Prostate gland (tissue), 2 donors: ENCODE results near the gene SIGLEC7. TPM values are rescaled to one million over a fixed set of nuclear protein-coding genes. Genes with fewer than 3 reads are reported as not detected.
A peak's percentile ranks its signal among the peaks of the same experiment; 100 is the strongest.

Experiments used
- DNase-seq: peaks from one replicate; pipeline ENCODE4 v3.0.0-alpha.2; 2019; ENCODE audit warnings: low spot score
- H3K27ac ChIP-seq, 2 donors: fragments of 200-600 bp; sonication (generic); 2 replicates each; pipeline ENCODE4 v1.5.1; 2017 to 2019
- H3K27me3 ChIP-seq: fragments of 200-600 bp; sonication (generic); replicated peaks from 2 replicates; pipeline ENCODE4 v1.5.1; 2019; ENCODE audit not compliant: insufficient read depth
- H3K36me3 ChIP-seq, 2 donors: fragments of 200-600 bp; sonication (generic); 1 replicate in 1 of 2; 2 replicates in 1 of 2; pipeline versions ENCODE4 v1.5.1 to v1.8.1; 2017 to 2019
- H3K4me1 ChIP-seq: fragments of 200-600 bp; sonication (generic); replicated peaks from 2 replicates; pipeline ENCODE4 v1.5.1; 2019
- H3K4me3 ChIP-seq, 2 donors: fragments of 200-600 bp; sonication (generic); 2 replicates each; pipeline ENCODE4 v1.5.1; 2017 to 2019
- H3K9me3 ChIP-seq: fragments of 200-600 bp; sonication (generic); 2 replicates; pipeline ENCODE4 v1.5.1; 2017
- POLR2A ChIP-seq: fragments of 450-650 bp; IDR thresholded peaks from one replicate; pipeline ENCODE4 v1.6.1; 2016; ENCODE audit warnings: antibody characterized with exemption, mild to moderate bottlenecking
- POLR2AphosphoS5 ChIP-seq: sonication (generic); formaldehyde crosslinking; IDR thresholded peaks from one replicate; pipeline ENCODE4 v1.6.1; 2017; ENCODE audit warnings: antibody characterized with exemption
- WGBS: methylation state at CpG from one replicate; pipeline ENCODE4 v1.1.5; 2018; 5-methylcytosine and 5-hydroxymethylcytosine counted together
- intact Hi-C: fragments of 100-400 bp; cut with DNase I; formaldehyde crosslinking; loops from one replicate; pipeline ENCODE4 v1.14.2; 2022
- total RNA-seq, 2 donors: library from RNA; depleted of rRNA; stranded (reverse); fragments of >200 nt; gene quantifications; one replicate each; pipeline ENCODE4 v1.1.0, GENCODE V29; 2016
- TF ChIP-seq, protein P1 (sequence below), 4 experiments: fragments of 200-600 bp in 2 of 4; fragments of 450-650 bp in 2 of 4; sonication (generic) in 2 of 4; IDR thresholded peaks; 1 replicate in 3 of 4; 2 replicates in 1 of 4; pipeline ENCODE4 v1.5.1; 2016 to 2019; ENCODE audit warnings: antibody characterized with exemption in 4 of 4, mild to moderate bottlenecking in 2 of 4, moderate library complexity in 2 of 4

SIGLEC7 gene
- total RNA-seq, 2 donors from 2014 or later = not detected

DNA sequence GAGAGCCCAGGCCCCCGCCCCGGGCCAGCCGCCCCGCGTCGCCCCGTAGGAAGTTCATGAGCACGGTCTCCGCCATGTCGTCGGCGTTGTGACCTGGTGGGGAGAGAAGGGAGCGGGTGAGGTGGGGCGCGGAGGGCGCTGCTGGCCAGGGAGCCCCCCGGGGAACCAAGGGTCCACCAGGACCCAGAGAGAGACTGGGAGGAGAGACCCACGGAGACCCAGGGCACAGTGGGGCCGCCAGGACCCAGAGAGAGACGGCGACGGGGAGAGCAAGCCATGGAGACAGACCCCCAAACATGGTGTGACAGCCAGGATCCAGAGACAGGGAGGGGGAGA lies 43.1 kb upstream of the SIGLEC7 start:
- Histone ChIP-seq H3K4me1 (no peaks in the 10 kb centered on the region), H3K27ac (no peak overlapping the region), H3K4me3 (no peak overlapping the region), H3K27me3 (no peaks in the 10 kb centered on the region), H3K36me3 (no peaks in the 10 kb centered on the region), H3K9me3 (no peaks in the 10 kb centered on the region)
- TF ChIP-seq POLR2AphosphoS5 (no peak), POLR2A (no peak)
- TF ChIP-seq, protein P1, sequence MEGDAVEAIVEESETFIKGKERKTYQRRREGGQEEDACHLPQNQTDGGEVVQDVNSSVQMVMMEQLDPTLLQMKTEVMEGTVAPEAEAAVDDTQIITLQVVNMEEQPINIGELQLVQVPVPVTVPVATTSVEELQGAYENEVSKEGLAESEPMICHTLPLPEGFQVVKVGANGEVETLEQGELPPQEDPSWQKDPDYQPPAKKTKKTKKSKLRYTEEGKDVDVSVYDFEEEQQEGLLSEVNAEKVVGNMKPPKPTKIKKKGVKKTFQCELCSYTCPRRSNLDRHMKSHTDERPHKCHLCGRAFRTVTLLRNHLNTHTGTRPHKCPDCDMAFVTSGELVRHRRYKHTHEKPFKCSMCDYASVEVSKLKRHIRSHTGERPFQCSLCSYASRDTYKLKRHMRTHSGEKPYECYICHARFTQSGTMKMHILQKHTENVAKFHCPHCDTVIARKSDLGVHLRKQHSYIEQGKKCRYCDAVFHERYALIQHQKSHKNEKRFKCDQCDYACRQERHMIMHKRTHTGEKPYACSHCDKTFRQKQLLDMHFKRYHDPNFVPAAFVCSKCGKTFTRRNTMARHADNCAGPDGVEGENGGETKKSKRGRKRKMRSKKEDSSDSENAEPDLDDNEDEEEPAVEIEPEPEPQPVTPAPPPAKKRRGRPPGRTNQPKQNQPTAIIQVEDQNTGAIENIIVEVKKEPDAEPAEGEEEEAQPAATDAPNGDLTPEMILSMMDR (IDR thresholded peaks at IDR 0.05) = no peak
- no peak for DNase-seq
- intact Hi-C loops = no loop called here
- 82% methylated on average over 21 of the region's 22 CpGs for WGBS

DNA sequence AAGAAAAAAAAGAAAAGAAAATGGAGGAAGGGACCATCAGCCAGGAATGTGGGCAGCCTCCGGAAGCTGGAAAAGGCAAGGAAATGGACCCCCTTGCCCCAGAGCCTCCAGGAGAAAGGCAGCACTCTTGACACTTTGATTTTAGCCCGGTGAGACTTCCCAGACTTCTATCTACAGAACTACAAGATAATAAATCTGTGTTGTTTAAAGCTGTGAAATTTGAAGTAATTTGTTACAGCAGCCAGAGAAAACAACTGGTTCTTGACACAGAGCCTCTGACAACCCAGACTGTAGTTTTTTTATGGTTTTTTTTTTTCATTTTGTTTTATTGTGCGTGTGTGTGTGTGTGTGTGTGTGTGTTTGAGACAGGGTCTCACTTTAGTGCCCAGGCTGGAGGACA lies 41.5 kb upstream of the SIGLEC7 start:
- Histone ChIP-seq H3K36me3 (no peaks in the 10 kb centered on the region), H3K27ac (no peak overlapping the region)

DNA sequence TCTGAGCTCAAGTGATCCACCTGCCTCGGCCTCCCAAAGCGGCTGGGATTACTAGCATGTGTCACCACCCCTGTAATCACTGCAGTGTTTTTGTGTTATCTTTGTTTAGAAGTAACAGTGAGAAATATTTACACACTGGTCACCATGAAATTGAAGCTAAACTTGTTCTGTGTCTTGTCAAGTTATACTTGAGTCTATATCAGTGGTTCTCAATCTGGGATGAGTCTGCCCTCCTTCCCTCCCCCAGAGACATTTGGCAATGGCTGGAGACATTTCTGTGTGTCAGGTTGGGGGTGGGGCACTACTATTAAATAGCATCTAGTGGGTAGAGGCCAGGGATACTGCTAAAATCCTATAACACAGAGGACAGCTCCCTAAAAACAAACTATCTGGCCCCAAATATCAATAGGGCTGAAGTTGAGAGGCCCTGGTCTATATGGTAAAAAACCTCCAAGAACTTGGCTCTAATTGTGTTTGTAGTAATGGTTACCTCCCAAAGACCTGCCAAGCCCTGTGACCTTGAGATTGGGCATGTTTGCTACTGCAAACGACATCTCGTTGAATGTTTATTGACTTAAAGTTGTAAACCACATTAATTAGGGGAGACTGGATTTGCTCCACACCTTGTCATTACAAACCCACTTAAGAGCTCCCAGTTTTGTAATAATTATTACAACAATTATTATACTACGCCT lies 40.8 kb upstream of the SIGLEC7 start:
- Histone ChIP-seq H3K4me1 (no peaks in the 10 kb centered on the region), H3K27me3 (no peaks in the 10 kb centered on the region)
- WGBS = 49% methylated on average over 5 of the region's 5 CpGs

More for the DNA sequence above, 41.5 kb upstream of the SIGLEC7 start:
- Histone ChIP-seq H3K4me1 (no peaks in the 10 kb centered on the region), H3K9me3 (no peaks in the 10 kb centered on the region), H3K4me3 (no peak overlapping the region), H3K27me3 (no peaks in the 10 kb centered on the region)
- DNase-seq = no peak
- intact Hi-C loops = no loop called here
- WGBS = 53% methylated on average over 3 of the region's 3 CpGs
- no peak for TF ChIP-seq POLR2A
- no peak for TF ChIP-seq POLR2AphosphoS5
- TF ChIP-seq, protein P1 (IDR thresholded peaks at IDR 0.05) = no peak

DNA sequence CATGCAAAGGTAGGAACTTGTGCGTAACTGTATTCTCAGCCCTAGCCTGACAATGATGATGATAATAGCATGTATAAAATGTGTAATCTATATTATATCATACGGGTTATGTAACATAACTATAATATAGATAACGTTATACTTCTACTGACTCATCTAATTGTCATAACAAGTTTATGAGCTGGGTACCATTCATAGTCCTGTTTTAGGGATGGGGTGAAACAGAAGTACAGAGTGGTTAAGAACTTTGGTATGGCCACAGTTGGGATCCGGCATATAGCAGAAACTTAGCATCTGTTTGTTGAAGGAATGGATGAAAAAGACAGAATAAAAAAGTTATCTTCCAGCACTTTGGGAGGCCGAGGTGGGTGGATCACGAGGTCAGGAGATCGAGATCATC lies 39.1 kb upstream of the SIGLEC7 start:
- no peaks in the 10 kb centered on the region for H3K36me3 ChIP-seq
- intact Hi-C loops = no loop called here
- H3K9me3 ChIP-seq = no peaks in the 10 kb centered on the region
- H3K27ac ChIP-seq = no peak overlapping the region
- DNase-seq = no peak
- H3K4me1 ChIP-seq = peaks cover 6% of the 10 kb centered on the region
- no peaks in the 10 kb centered on the region for H3K27me3 ChIP-seq
- no peak overlapping the region for H3K4me3 ChIP-seq
- WGBS = 90% methylated on average over 7 of the region's 7 CpGs
- no peak for TF ChIP-seq POLR2A
- no peak for TF ChIP-seq POLR2AphosphoS5
- TF ChIP-seq, protein P1 (IDR thresholded peaks at IDR 0.05) = no peak

More for the DNA sequence above, 40.8 kb upstream of the SIGLEC7 start:
- no peak for DNase-seq
- TF ChIP-seq, protein P1 (IDR thresholded peaks at IDR 0.05) = no peak
- peak; percentile 17 for TF ChIP-seq POLR2AphosphoS5
- no peak for TF ChIP-seq POLR2A
- H3K4me3 ChIP-seq = no peak overlapping the region
- no peak overlapping the region for H3K27ac ChIP-seq
- no peaks in the 10 kb centered on the region for H3K36me3 ChIP-seq
- H3K9me3 ChIP-seq = no peaks in the 10 kb centered on the region
- intact Hi-C loops = no loop called here

DNA sequence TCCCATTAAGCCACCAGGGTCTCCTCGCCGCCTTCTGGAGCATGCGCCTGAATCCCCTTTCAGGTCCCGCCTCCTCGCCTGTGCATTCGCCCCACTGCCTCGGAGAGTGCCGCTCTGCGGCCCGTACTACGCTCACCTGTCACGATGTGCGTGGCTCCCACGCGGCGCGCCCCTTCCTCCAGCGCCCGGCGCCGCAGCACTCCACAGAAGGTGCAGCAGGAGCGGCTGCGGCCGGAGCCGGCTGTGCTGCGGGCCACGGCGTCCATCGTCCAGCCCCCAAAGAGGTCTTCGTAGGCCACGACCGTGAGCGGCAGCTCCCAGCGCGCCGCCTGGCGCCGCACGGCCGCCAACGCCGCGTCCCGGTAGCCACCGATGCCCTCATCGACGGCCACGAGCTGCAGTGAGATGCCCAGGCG lies 38.2 kb upstream of the SIGLEC7 start:
- no peaks in the 10 kb centered on the region for H3K36me3 ChIP-seq
- no peaks in the 10 kb centered on the region for H3K27me3 ChIP-seq
- intact Hi-C loops = no loop called here
- TF ChIP-seq, protein P1 (IDR thresholded peaks at IDR 0.05) = no peak
- no peak for TF ChIP-seq POLR2AphosphoS5
- no peak for TF ChIP-seq POLR2A
- no peak overlapping the region for H3K27ac ChIP-seq
- WGBS = 90% methylated on average over 39 of the region's 49 CpGs
- no peak overlapping the region for H3K4me3 ChIP-seq
- peaks cover 6% of the 10 kb centered on the region for H3K4me1 ChIP-seq
- no peak for DNase-seq
- no peaks in the 10 kb centered on the region for H3K9me3 ChIP-seq
